Measurements from ENCODE around the gene IL1R1.

- no peak for TF ChIP-seq CTCF (IDR thresholded peaks at IDR 0.05; ENCODE audit: poor library complexity, severe bottlenecking)
- no peak for TF ChIP-seq EZH2 (IDR thresholded peaks at IDR 0.05; ENCODE audit: borderline replicate concordance, insufficient read depth, low read length, poor library complexity, severe bottlenecking)
- no peak for TF ChIP-seq RAD21 (conservative IDR thresholded peaks at IDR 0.05)
- TF ChIP-seq SMC3 (conservative IDR thresholded peaks at IDR 0.05; ENCODE audit: poor library complexity): no peak
These were observed 25.1 kb upstream of the IL1R1 start for GRCh38 chr2:102117472-102117858.
